Activated naive CD8-positive, alpha-beta T cell treated with anti-CD3 and anti-CD28 coated beads for 36 hours (primary cell): Measurements from ENCODE around the gene NFE2L1. TPM values are rescaled to one million over a fixed set of nuclear protein-coding genes. Genes with fewer than 3 reads are reported as not detected.
"Not testable (repeated sequence)": the region's sequence is repeated elsewhere in the genome, so short reads cannot be mapped to it uniquely, and the experiment has no call there.

Experiments
- DNase-seq: peaks from one replicate; pipeline ENCODE4 v3.0.0; 2021
- H3K27ac Mint-ChIP-seq: one replicate; pipeline ENCODE4 v1.8.0; 2022; ENCODE audit warnings: mild to moderate bottlenecking, moderate library complexity, mixed read lengths
- H3K27me3 Mint-ChIP-seq: one replicate; pipeline ENCODE4 v1.8.0; 2022; ENCODE audit warnings: mild to moderate bottlenecking, mixed read lengths
- H3K36me3 Mint-ChIP-seq: one replicate; pipeline ENCODE4 v1.8.0; 2021; ENCODE audit warnings: mild to moderate bottlenecking, mixed read lengths
- H3K4me1 Mint-ChIP-seq: one replicate; pipeline ENCODE4 v1.8.0; 2021; ENCODE audit warnings: mixed read lengths
- H3K4me3 Mint-ChIP-seq: one replicate; pipeline ENCODE4 v1.8.0; 2022; ENCODE audit warnings: mild to moderate bottlenecking, moderate library complexity, mixed read lengths
- H3K9me3 Mint-ChIP-seq: one replicate; pipeline ENCODE4 v1.8.0; 2022; ENCODE audit warnings: mixed read lengths
- total RNA-seq, 2 experiments: library from RNA; stranded (reverse); gene quantifications; one replicate each; pipeline ENCODE4 v1.2.3, GENCODE V29; 2021

NFE2L1 gene
- 10 to 100 TPM; 99.0 to 99.7 TPM for total RNA-seq

GRCh38 chr17:48047741-48048383, at the start of gene NFE2L1:
TSS of gene NFE2L1 (plus strand) at chr17:48048359. CDS start at chr17:48051119, 2,760 bp downstream.
- peak; percentile 98 for DNase-seq
- H3K27me3 Mint-ChIP-seq = peaks cover 4% of the 10 kb centered on the region
- H3K9me3 Mint-ChIP-seq = no peaks in the 10 kb centered on the region
- H3K27ac Mint-ChIP-seq = peak within 1 kb of the TSS; percentile 100
- peaks cover 51% of the 10 kb centered on the region for H3K4me1 Mint-ChIP-seq
- peak within 1 kb of the TSS; percentile 99 for H3K4me3 Mint-ChIP-seq
- H3K36me3 Mint-ChIP-seq = peaks cover 51% of the 10 kb centered on the region

- Mint-ChIP-seq H3K9me3 (no peaks in the 10 kb centered on the region), H3K27ac (no peak overlapping the region), H3K27me3 (peaks cover 10% of the 10 kb centered on the region), H3K36me3 (no peaks in the 10 kb centered on the region), H3K4me3 (no peak overlapping the region), H3K4me1 (peaks cover 2% of the 10 kb centered on the region)
- no peak for DNase-seq
Observed at GRCh38 chr17:47999582-47999981, 48.6 kb upstream of the NFE2L1 start.

GRCh38 chr17:48001197-48001596, 47.0 kb upstream of the NFE2L1 start:
- Mint-ChIP-seq H3K4me3 (no peak overlapping the region), H3K4me1 (peaks cover 2% of the 10 kb centered on the region), H3K27me3 (peaks cover 14% of the 10 kb centered on the region), H3K27ac (no peak overlapping the region), H3K9me3 (no peaks in the 10 kb centered on the region), H3K36me3 (no peaks in the 10 kb centered on the region)
- no peak for DNase-seq

GRCh38 chr17:48001657-48002056, 46.5 kb upstream of the NFE2L1 start:
- peaks cover 14% of the 10 kb centered on the region for H3K27me3 Mint-ChIP-seq
- not testable (repeated sequence) for DNase-seq, H3K27ac Mint-ChIP-seq, H3K4me3 Mint-ChIP-seq, H3K9me3 Mint-ChIP-seq, H3K4me1 Mint-ChIP-seq, H3K36me3 Mint-ChIP-seq

GRCh38 chr17:48002266-48002915, 45.8 kb upstream of the NFE2L1 start:
- Mint-ChIP-seq H3K4me3 (no peak overlapping the region), H3K4me1 (peaks cover 2% of the 10 kb centered on the region), H3K27ac (no peak overlapping the region), H3K9me3 (no peaks in the 10 kb centered on the region), H3K27me3 (peaks cover 21% of the 10 kb centered on the region), H3K36me3 (no peaks in the 10 kb centered on the region)
- no peak for DNase-seq

GRCh38 chr17:48002916-48003416, 45.2 kb upstream of the NFE2L1 start:
- Mint-ChIP-seq H3K27ac (no peak overlapping the region), H3K27me3 (peaks cover 22% of the 10 kb centered on the region), H3K36me3 (no peaks in the 10 kb centered on the region), H3K4me1 (peaks cover 2% of the 10 kb centered on the region), H3K4me3 (no peak overlapping the region), H3K9me3 (no peaks in the 10 kb centered on the region)
- no peak for DNase-seq

- peaks cover 2% of the 10 kb centered on the region for H3K4me1 Mint-ChIP-seq
- H3K9me3 Mint-ChIP-seq = no peaks in the 10 kb centered on the region
- peaks cover 25% of the 10 kb centered on the region for H3K27me3 Mint-ChIP-seq
- no peak overlapping the region for H3K27ac Mint-ChIP-seq
- no peak overlapping the region for H3K4me3 Mint-ChIP-seq
- H3K36me3 Mint-ChIP-seq = no peaks in the 10 kb centered on the region
- DNase-seq = no peak
Observed at GRCh38 chr17:48003417-48004151, 44.6 kb upstream of the NFE2L1 start.

GRCh38 chr17:48004983-48005382, 43.2 kb upstream of the NFE2L1 start:
- Mint-ChIP-seq H3K27me3 (peaks cover 27% of the 10 kb centered on the region), H3K4me3 (no peak overlapping the region), H3K27ac (no peak overlapping the region), H3K9me3 (no peaks in the 10 kb centered on the region), H3K36me3 (no peaks in the 10 kb centered on the region), H3K4me1 (peaks cover 2% of the 10 kb centered on the region)
- DNase-seq = no peak

- Mint-ChIP-seq H3K4me3 (no peak overlapping the region), H3K4me1 (peaks cover 8% of the 10 kb centered on the region), H3K27me3 (peaks cover 37% of the 10 kb centered on the region), H3K9me3 (no peaks in the 10 kb centered on the region), H3K36me3 (no peaks in the 10 kb centered on the region), H3K27ac (no peak overlapping the region)
- no peak for DNase-seq
Observed at GRCh38 chr17:48006936-48007709, 41.0 kb upstream of the NFE2L1 start.

GRCh38 chr17:48010193-48010592, 38.0 kb upstream of the NFE2L1 start:
- Mint-ChIP-seq H3K4me3 (no peak overlapping the region), H3K36me3 (no peaks in the 10 kb centered on the region), H3K27ac (no peak overlapping the region), H3K9me3 (no peaks in the 10 kb centered on the region), H3K4me1 (peaks cover 6% of the 10 kb centered on the region), H3K27me3 (peaks cover 49% of the 10 kb centered on the region)
- no peak for DNase-seq

GRCh38 chr17:48011405-48012150, 36.6 kb upstream of the NFE2L1 start:
- H3K27ac Mint-ChIP-seq = no peak overlapping the region

GRCh38 chr17:48012151-48012520, 36.0 kb upstream of the NFE2L1 start:
- H3K27me3 Mint-ChIP-seq = peaks cover 40% of the 10 kb centered on the region

More at GRCh38 chr17:48011405-48012150, 36.6 kb upstream of the NFE2L1 start:
- Mint-ChIP-seq H3K4me1 (peaks cover 6% of the 10 kb centered on the region), H3K27me3 (peaks cover 44% of the 10 kb centered on the region), H3K4me3 (peak overlapping the region; percentile 73), H3K36me3 (no peaks in the 10 kb centered on the region), H3K9me3 (no peaks in the 10 kb centered on the region)
- peak; percentile 49 for DNase-seq

GRCh38 chr17:48012654-48013053, 35.5 kb upstream of the NFE2L1 start:
- H3K4me1 Mint-ChIP-seq = peaks cover 10% of the 10 kb centered on the region
- no peaks in the 10 kb centered on the region for H3K36me3 Mint-ChIP-seq
- H3K27ac Mint-ChIP-seq = no peak overlapping the region
- no peak for DNase-seq
- H3K27me3 Mint-ChIP-seq = peaks cover 36% of the 10 kb centered on the region
- peak overlapping the region; percentile 73 for H3K4me3 Mint-ChIP-seq
- no peaks in the 10 kb centered on the region for H3K9me3 Mint-ChIP-seq

More at GRCh38 chr17:48012151-48012520, 36.0 kb upstream of the NFE2L1 start:
- peak; percentile 83 for DNase-seq
- Mint-ChIP-seq H3K4me1 (peaks cover 6% of the 10 kb centered on the region), H3K36me3 (no peaks in the 10 kb centered on the region), H3K4me3 (peak overlapping the region; percentile 73), H3K9me3 (no peaks in the 10 kb centered on the region), H3K27ac (no peak overlapping the region)
